Fibroblast of lung (primary cell): ENCODE measurements around the gene CFAP46. TPM values are rescaled to one million over a fixed set of nuclear protein-coding genes. Genes with fewer than 3 reads are reported as not detected.
"Not testable (repeated sequence)": the region's sequence is repeated elsewhere in the genome, so short reads cannot be mapped to it uniquely, and the experiment has no call there.

Source experiments
- DNase-seq, 2 donors: peaks; one replicate each; pipeline versions ENCODE4 v3.0.0 to v3.0.0-alpha.2; 2010; ENCODE audit warnings: low read depth in 2 of 2
- H2AFZ ChIP-seq: 2 replicates; pipeline ENCODE4 v1.5.1; 2012; ENCODE audit warnings: low read length, control low read depth, inconsistent platforms
- H3K27ac ChIP-seq: 2 replicates; pipeline ENCODE4 v1.5.1; 2011; ENCODE audit warnings: low read length, control low read depth; ENCODE audit not compliant: insufficient read depth
- H3K27me3 ChIP-seq: 2 replicates; pipeline ENCODE4 v1.5.1; 2011; ENCODE audit warnings: mild to moderate bottlenecking, low read length; ENCODE audit not compliant: control insufficient read depth, insufficient read depth
- H3K36me3 ChIP-seq: 2 replicates; pipeline ENCODE4 v1.5.1; 2011; ENCODE audit warnings: low read length; ENCODE audit not compliant: control insufficient read depth, insufficient read depth
- H3K4me1 ChIP-seq: 2 replicates; pipeline ENCODE4 v1.5.1; 2011; ENCODE audit warnings: low read length; ENCODE audit not compliant: control insufficient read depth, insufficient read depth; ENCODE audit errors: extremely low read depth
- H3K4me2 ChIP-seq: 2 replicates; pipeline ENCODE4 v1.5.1; 2011; ENCODE audit warnings: low read length, control low read depth; ENCODE audit not compliant: insufficient read depth; ENCODE audit errors: extremely low read depth
- H3K4me3 ChIP-seq, 4 experiments: fragments of 200-600 bp in 1 of 4; sonication (generic) in 1 of 4; replicated peaks in 1 of 4; 2 replicates each; pipeline ENCODE4 v1.5.1; 2011 to 2016; ENCODE audit warnings: low read length in 4 of 4, low read depth in 3 of 4, mild to moderate bottlenecking in 3 of 4, control low read depth in 2 of 4, inconsistent platforms in 1 of 4, mixed read lengths in 1 of 4; ENCODE audit not compliant: insufficient read depth in 1 of 4; ENCODE audit errors: control extremely low read depth in 1 of 4
- H3K79me2 ChIP-seq: 2 replicates; pipeline ENCODE4 v1.5.1; 2012; ENCODE audit warnings: mild to moderate bottlenecking, low read length, inconsistent platforms; ENCODE audit not compliant: control insufficient read depth, insufficient read depth
- H3K9ac ChIP-seq: 2 replicates; pipeline ENCODE4 v1.5.1; 2011; ENCODE audit warnings: mild to moderate bottlenecking, low read length, control low read depth; ENCODE audit not compliant: insufficient read depth
- H3K9me3 ChIP-seq: 2 replicates; pipeline ENCODE4 v1.5.1; 2012; ENCODE audit warnings: low read depth, low read length; ENCODE audit not compliant: control insufficient read depth, insufficient read depth
- H4K20me1 ChIP-seq: 2 replicates; pipeline ENCODE4 v1.5.1; 2011; ENCODE audit warnings: low read length; ENCODE audit not compliant: control insufficient read depth, insufficient read depth; ENCODE audit errors: extremely low read depth
- CTCF ChIP-seq, 2 donors: IDR thresholded peaks in 1 of 2; conservative IDR thresholded peaks in 1 of 2; 1 replicate in 1 of 2; 2 replicates in 1 of 2; pipeline ENCODE4 v1.5.1; 2011 to 2012; ENCODE audit warnings: low read length in 2 of 2, control low read depth in 1 of 2, inconsistent platforms in 1 of 2, low read depth in 1 of 2, mild to moderate bottlenecking in 1 of 2
- EZH2 ChIP-seq: IDR thresholded peaks from 2 replicates; pipeline ENCODE4 v1.5.1; 2012; ENCODE audit warnings: low read length, control low read depth, mild to moderate bottlenecking; ENCODE audit errors: missing control alignments
- polyA plus RNA-seq, 2 donors: library from polyadenylated mRNA; depleted of rRNA in 1 of 2; stranded (reverse) in 1 of 2; unstranded in 1 of 2; fragments of >200 nt; gene quantifications; 2 replicates each; pipeline ENCODE4 v1.2.1, GENCODE V29; 2011 to 2012; ENCODE audit warnings: missing spikeins in 1 of 2
- total RNA-seq: library from RNA; depleted of rRNA; stranded (reverse); fragments of >200 nt; gene quantifications from 2 replicates; pipeline ENCODE4 v1.2.1, GENCODE V29; 2014

Gene CFAP46
- total and polyA plus RNA-seq, 2 donors (not counting 1 experiment from before 2014, with no cell fraction given), result 0.25 to 0.66 TPM

DNA sequence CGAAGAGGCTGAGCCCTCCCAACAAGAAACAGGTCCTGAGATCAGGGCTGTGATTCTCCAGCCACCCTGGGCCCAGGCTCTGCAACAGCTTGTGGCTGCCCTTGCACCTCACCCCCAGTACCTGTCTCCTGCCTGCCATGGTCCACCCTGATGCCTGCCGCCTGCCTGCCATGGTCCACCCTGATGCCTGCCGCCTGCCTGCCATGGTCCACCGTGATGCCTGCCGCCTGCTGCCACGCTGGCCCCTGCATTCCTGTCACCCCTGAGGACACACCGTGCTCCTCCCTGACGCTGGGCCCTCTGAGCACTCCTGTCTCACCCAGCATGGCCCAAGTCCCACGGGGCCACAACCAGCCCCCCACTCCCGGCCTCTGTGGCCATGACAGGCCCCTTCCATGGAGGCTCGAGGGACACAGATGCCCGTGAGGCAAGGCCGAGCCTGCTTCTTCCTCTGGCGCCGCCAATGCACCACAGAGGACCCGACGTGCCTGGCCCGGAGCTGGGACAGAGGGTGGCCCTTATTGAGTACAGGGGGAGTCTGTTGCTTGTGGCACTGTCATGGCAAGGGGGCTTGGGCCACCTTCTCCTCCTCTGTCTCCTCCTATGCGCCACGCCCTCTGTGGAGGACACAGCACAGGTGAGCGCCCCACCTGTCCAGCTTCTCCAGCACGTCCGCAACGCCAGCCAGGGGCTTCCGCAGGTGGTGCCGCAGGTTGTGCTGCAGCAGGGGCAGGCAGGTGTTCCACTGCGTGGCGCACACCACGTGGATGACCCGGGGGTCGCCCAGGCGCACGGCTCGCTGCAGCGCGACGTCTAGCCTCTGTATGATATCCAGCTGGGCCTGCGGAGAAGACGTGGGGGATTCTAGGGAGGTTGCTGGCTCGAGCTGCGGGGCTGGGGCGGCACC lies 18.1 kb downstream of the CFAP46 start:
- Histone ChIP-seq H3K9me3 (no peaks in the 10 kb centered on the region), H3K79me2 (no peaks in the 10 kb centered on the region), H3K4me2 (no peak overlapping the region), H4K20me1 (no peaks in the 10 kb centered on the region), H3K36me3 (no peaks in the 10 kb centered on the region), H3K4me1 (no peaks in the 10 kb centered on the region), H3K27ac (no peak overlapping the region), H2AFZ (no peak overlapping the region), H3K27me3 (no peaks in the 10 kb centered on the region), H3K9ac (no peak overlapping the region), H3K4me3 (no peak overlapping the region)
- no peak for TF ChIP-seq CTCF (conservative IDR thresholded peaks at IDR 0.05 in 1 of 2, IDR thresholded peaks at IDR 0.05 in 1 of 2; ENCODE audit: low read depth in 1 of 2, low read length in 2 of 2)
- no peak for TF ChIP-seq EZH2
- no peak for DNase-seq

GRCh38 chr10:132923384-132923783 lies 19.0 kb downstream of the CFAP46 start:
- H4K20me1 ChIP-seq, H3K27me3 ChIP-seq: not testable (repeated sequence)

DNA sequence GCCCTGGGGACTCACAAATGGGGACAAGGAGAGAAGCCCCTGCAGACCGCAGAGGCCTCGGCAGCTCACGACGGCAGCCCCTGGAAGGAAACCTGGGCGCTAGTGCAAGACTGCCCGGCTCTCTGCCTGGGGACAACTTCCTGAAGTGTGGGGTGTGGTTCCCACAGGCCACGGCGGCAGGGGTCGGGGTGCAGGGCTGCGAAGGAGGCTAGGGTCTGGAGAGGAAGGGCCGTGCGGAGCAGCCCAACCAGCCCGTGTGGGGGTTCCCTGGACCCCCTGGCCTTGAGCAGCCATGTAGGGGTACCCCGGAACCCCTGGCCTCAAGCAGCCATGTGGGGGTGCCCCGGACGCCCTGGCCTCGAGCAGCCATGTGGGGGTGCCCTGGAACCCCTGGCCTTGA lies 19.5 kb downstream of the CFAP46 start:
- Histone ChIP-seq H3K36me3 (no peaks in the 10 kb centered on the region), H3K79me2 (no peaks in the 10 kb centered on the region), H2AFZ (no peak overlapping the region), H4K20me1 (no peaks in the 10 kb centered on the region), H3K9me3 (no peaks in the 10 kb centered on the region), H3K9ac (no peak overlapping the region), H3K27me3 (no peaks in the 10 kb centered on the region), H3K27ac (no peak overlapping the region), H3K4me3 (no peak overlapping the region), H3K4me2 (no peak overlapping the region), H3K4me1 (no peaks in the 10 kb centered on the region)
- TF ChIP-seq CTCF (conservative IDR thresholded peaks at IDR 0.05 in 1 of 2, IDR thresholded peaks at IDR 0.05 in 1 of 2; ENCODE audit: low read depth in 1 of 2, low read length in 2 of 2) (no peak), EZH2 (no peak)
- DNase-seq, result no peak

More at GRCh38 chr10:132923384-132923783, 19.0 kb downstream of the CFAP46 start:
- H3K27ac ChIP-seq, H3K4me1 ChIP-seq, H2AFZ ChIP-seq, H3K79me2 ChIP-seq, H3K9me3 ChIP-seq, H3K4me3 ChIP-seq, DNase-seq, H3K4me2 ChIP-seq, H3K36me3 ChIP-seq, H3K9ac ChIP-seq: not testable (repeated sequence)
